SJSA1 (cell line): ENCODE measurements around the gene UPK1A. TPM values are rescaled to one million over a fixed set of nuclear protein-coding genes. Genes with fewer than 3 reads are reported as not detected.
A peak's percentile ranks its signal among the peaks of the same experiment; 100 is the strongest.
"Not testable (repeated sequence)": the region's sequence is repeated elsewhere in the genome, so short reads cannot be mapped to it uniquely, and the experiment has no call there.

Experiments used
- DNase-seq, 2 experiments: peaks; one replicate each; pipeline ENCODE4 v3.0.0-alpha.2; 2015 to 2020; ENCODE audit warnings: low spot score in 2 of 2, low read depth in 1 of 2
- H3K27ac ChIP-seq: fragments of 250-450 bp; sonication (Bioruptor Pico); 2 replicates; pipeline ENCODE4 v1.5.1; 2020; ENCODE audit warnings: mild to moderate bottlenecking, moderate library complexity
- H3K27me3 ChIP-seq: fragments of 250-450 bp; sonication (Bioruptor Pico); replicated peaks from 2 replicates; pipeline ENCODE4 v1.5.1; 2020; ENCODE audit warnings: mild to moderate bottlenecking, moderate library complexity
- H3K36me3 ChIP-seq: fragments of 250-450 bp; sonication (Bioruptor Pico); 2 replicates; pipeline ENCODE4 v1.5.1; 2020; ENCODE audit warnings: mild to moderate bottlenecking
- H3K4me1 ChIP-seq: fragments of 250-450 bp; sonication (Bioruptor Pico); replicated peaks from 2 replicates; pipeline ENCODE4 v1.6.1; 2021; ENCODE audit warnings: mild to moderate bottlenecking
- H3K4me3 ChIP-seq: fragments of 250-450 bp; sonication (Bioruptor Pico); 2 replicates; pipeline ENCODE4 v1.5.1; 2020; ENCODE audit warnings: mild to moderate bottlenecking
- H3K9me3 ChIP-seq: fragments of 250-450 bp; sonication (Bioruptor Pico); replicated peaks from 2 replicates; pipeline ENCODE4 v1.5.1; 2020; ENCODE audit warnings: mild to moderate bottlenecking
- total RNA-seq: library from RNA; depleted of rRNA; stranded (reverse); fragments of >200 nt; shearing (Covaris generic); gene quantifications from 2 replicates; pipeline ENCODE4 v1.2.3, GENCODE V29; 2014

The UPK1A gene
- total RNA-seq, 1 experiment from 2014 or later, result not detected

- no peak overlapping the region for H3K27ac ChIP-seq
- no peak for DNase-seq
- H3K27me3 ChIP-seq, result 0 out of 2 replicates have a peak, but pooled peaks cover 4% of the 10 kb centered on the region
- no peaks in the 10 kb centered on the region for H3K9me3 ChIP-seq
- no peak overlapping the region for H3K4me3 ChIP-seq
- no peaks in the 10 kb centered on the region for H3K36me3 ChIP-seq
- no peaks in the 10 kb centered on the region for H3K4me1 ChIP-seq
These were observed 23.5 kb downstream of the UPK1A start for GRCh38 chr19:35689836-35690235.

- H3K4me3 ChIP-seq, H3K27me3 ChIP-seq, H3K4me1 ChIP-seq, H3K36me3 ChIP-seq, H3K9me3 ChIP-seq, H3K27ac ChIP-seq, DNase-seq: not testable (repeated sequence)
These were observed 24.8 kb downstream of the UPK1A start for GRCh38 chr19:35691106-35691505.

- Histone ChIP-seq H3K4me3 (no peak overlapping the region), H3K4me1 (no peaks in the 10 kb centered on the region), H3K27ac (no peak overlapping the region), H3K9me3 (no peaks in the 10 kb centered on the region), H3K27me3 (0 out of 2 replicates have a peak, but pooled peaks cover 4% of the 10 kb centered on the region), H3K36me3 (no peaks in the 10 kb centered on the region)
- DNase-seq, result no peak
These were observed 25.7 kb downstream of the UPK1A start for GRCh38 chr19:35692010-35692409.

- H3K4me1 ChIP-seq, result no peaks in the 10 kb centered on the region
- H3K36me3 ChIP-seq, result no peaks in the 10 kb centered on the region
- no peak overlapping the region for H3K27ac ChIP-seq
- no peak for DNase-seq
- H3K27me3 ChIP-seq, result 0 out of 2 replicates have a peak, but pooled peaks cover 2% of the 10 kb centered on the region
- no peaks in the 10 kb centered on the region for H3K9me3 ChIP-seq
- H3K4me3 ChIP-seq, result no peak overlapping the region
These were observed 27.1 kb downstream of the UPK1A start for GRCh38 chr19:35693422-35693821.

- DNase-seq, result peak; percentile 58 to 85
- H3K9me3 ChIP-seq, result no peaks in the 10 kb centered on the region
- H3K36me3 ChIP-seq, result no peaks in the 10 kb centered on the region
- no peaks in the 10 kb centered on the region for H3K27me3 ChIP-seq
- H3K4me3 ChIP-seq, result no peak overlapping the region
- H3K27ac ChIP-seq, result no peak overlapping the region
- H3K4me1 ChIP-seq, result no peaks in the 10 kb centered on the region
These were observed 27.7 kb downstream of the UPK1A start for GRCh38 chr19:35693835-35694599.

GRCh38 chr19:35695895-35696422 lies 29.6 kb downstream of the UPK1A start:
- no peaks in the 10 kb centered on the region for H3K4me1 ChIP-seq
- no peaks in the 10 kb centered on the region for H3K27me3 ChIP-seq
- H3K4me3 ChIP-seq, result no peak overlapping the region
- no peaks in the 10 kb centered on the region for H3K36me3 ChIP-seq
- no peak overlapping the region for H3K27ac ChIP-seq
- no peak for DNase-seq
- no peaks in the 10 kb centered on the region for H3K9me3 ChIP-seq

GRCh38 chr19:35696835-35697234 lies 30.5 kb downstream of the UPK1A start:
- Histone ChIP-seq H3K36me3 (no peaks in the 10 kb centered on the region), H3K27me3 (no peaks in the 10 kb centered on the region), H3K9me3 (no peaks in the 10 kb centered on the region), H3K4me3 (no peak overlapping the region), H3K4me1 (no peaks in the 10 kb centered on the region), H3K27ac (no peak overlapping the region)
- no peak for DNase-seq

- no peak overlapping the region for H3K27ac ChIP-seq
- peak overlapping the region; percentile 39 for H3K4me3 ChIP-seq
- peak; percentile 88 to 95 for DNase-seq
- no peaks in the 10 kb centered on the region; the same call in 1 of the 2 replicates for H3K27me3 ChIP-seq
- 0 out of 2 replicates have a peak, but pooled peaks cover 3% of the 10 kb centered on the region for H3K4me1 ChIP-seq
- peaks cover 4% of the 10 kb centered on the region; the same call in 1 of the 2 replicates for H3K9me3 ChIP-seq
- H3K36me3 ChIP-seq, result no peaks in the 10 kb centered on the region
These were observed 36.1 kb downstream of the UPK1A start for GRCh38 chr19:35702223-35703012.

- DNase-seq, result no peak
- H3K4me1 ChIP-seq, result 0 out of 2 replicates have a peak, but pooled peaks cover 3% of the 10 kb centered on the region
- no peaks in the 10 kb centered on the region for H3K36me3 ChIP-seq
- peaks cover 4% of the 10 kb centered on the region; the same call in 1 of the 2 replicates for H3K9me3 ChIP-seq
- no peak overlapping the region for H3K4me3 ChIP-seq
- H3K27ac ChIP-seq, result no peak overlapping the region
- no peaks in the 10 kb centered on the region; the same call in 1 of the 2 replicates for H3K27me3 ChIP-seq
These were observed 37.0 kb downstream of the UPK1A start for GRCh38 chr19:35703343-35703742.

- DNase-seq, result no peak
- peaks cover 4% of the 10 kb centered on the region for H3K27me3 ChIP-seq
- H3K27ac ChIP-seq, result no peak within 1 kb of the TSS
- H3K9me3 ChIP-seq, result peaks cover 4% of the 10 kb centered on the region; the same call in 1 of the 2 replicates
- no peak within 1 kb of the TSS for H3K4me3 ChIP-seq
- no peaks in the 10 kb centered on the region for H3K36me3 ChIP-seq
- H3K4me1 ChIP-seq, result 0 out of 2 replicates have a peak, but pooled peaks cover 3% of the 10 kb centered on the region
These were observed 37.9 kb downstream of the UPK1A start, which contains the start of gene ZBTB32 for GRCh38 chr19:35704218-35704617. TSS of gene ZBTB32 (plus strand) at chr19:35704558. CDS start at chr19:35714627, 10,069 bp downstream.

- Histone ChIP-seq H3K9me3 (peaks cover 4% of the 10 kb centered on the region; the same call in 1 of the 2 replicates), H3K27me3 (peaks cover 8% of the 10 kb centered on the region), H3K36me3 (no peaks in the 10 kb centered on the region), H3K4me3 (no peak overlapping the region), H3K27ac (no peak overlapping the region), H3K4me1 (no peaks in the 10 kb centered on the region)
- no peak for DNase-seq
These were observed 42.1 kb downstream of the UPK1A start for GRCh38 chr19:35708391-35708790.

- Histone ChIP-seq H3K36me3 (no peaks in the 10 kb centered on the region), H3K4me1 (peaks cover 3% of the 10 kb centered on the region), H3K9me3 (no peaks in the 10 kb centered on the region), H3K27me3 (peaks cover 8% of the 10 kb centered on the region), H3K27ac (no peak overlapping the region), H3K4me3 (no peak overlapping the region)
- no peak for DNase-seq
These were observed 44.7 kb downstream of the UPK1A start for GRCh38 chr19:35710784-35711723.
